ENCODE results near the gene SSH2.

Gene SSH2

DNA sequence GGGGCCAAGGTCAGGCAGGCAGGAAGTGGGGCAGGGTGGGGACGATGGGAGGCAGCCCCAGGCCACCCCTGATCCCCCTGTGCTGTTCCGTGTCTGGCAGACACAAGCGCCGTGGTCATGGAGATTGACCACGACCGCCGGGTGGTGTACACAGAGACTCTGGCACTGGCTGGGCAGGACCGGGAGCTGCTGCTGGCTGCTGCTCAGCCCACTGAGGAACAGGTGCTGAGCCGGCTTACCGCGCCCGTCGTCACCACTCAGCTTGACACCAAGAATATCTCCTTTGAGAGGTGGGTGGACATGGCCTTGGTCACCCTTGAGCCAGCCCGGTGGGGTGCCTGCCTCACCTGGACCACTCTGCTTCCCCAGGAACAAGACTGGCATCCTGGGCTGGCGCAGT, 321.0 kb downstream of the SSH2 start:
- Histone ChIP-seq H3K4me3 (ENCODE audit: low read length in 2 of 2) (no peak overlapping the region), H4K8ac (ENCODE audit: low read depth, low read length) (no peak overlapping the region), H3K27me3 (ENCODE audit: control insufficient read depth in 3 of 3, insufficient read depth in 3 of 3, low read depth in 1 of 3, low read length in 3 of 3) (peaks cover 0 to 1% (median 0%) of the 10 kb centered on the region in 3 experiments), H3K4me1 (ENCODE audit: control insufficient read depth in 2 of 2, insufficient read depth in 1 of 2, low read depth in 1 of 2, low read length in 2 of 2) (peaks cover 0 to 5% of the 10 kb centered on the region in 2 donors), H3K79me1 (ENCODE audit: low read depth, low read length) (peaks cover 4% of the 10 kb centered on the region), H2BK5ac (ENCODE audit: low read length) (peak overlapping the region; percentile 16), H2BK120ac (ENCODE audit: low read depth, low read length) (no peak overlapping the region), H2BK12ac (ENCODE audit: low read length) (no peak overlapping the region), H3K9ac (ENCODE audit: low read depth, low read length, poor library complexity) (no peak overlapping the region), H3K36me3 (replicated peaks in 1 of 2; ENCODE audit: control insufficient read depth in 2 of 2, insufficient read depth in 2 of 2, low read length in 2 of 2) (peaks cover 6 to 47% of the 10 kb centered on the region in 2 donors), H3K14ac (ENCODE audit: low read length) (no peak overlapping the region), H3K23ac (ENCODE audit: low read depth, low read length, poor library complexity) (peak overlapping the region; percentile 4), H4K91ac (ENCODE audit: low read depth, low read length, poor library complexity) (no peak overlapping the region), H3K9me3 (replicated peaks in 1 of 2; ENCODE audit: control insufficient read depth in 2 of 2, insufficient read depth in 1 of 2, low read depth in 1 of 2, low read length in 2 of 2) (peaks cover 0 to 3% of the 10 kb centered on the region in 2 donors), H3K4me2 (ENCODE audit: insufficient read depth, low read length, poor library complexity, severe bottlenecking) (no peak overlapping the region), H2BK15ac (ENCODE audit: low read length) (no peak overlapping the region), H3K27ac (replicated peaks; ENCODE audit: low read length) (no peak overlapping the region), H3K4ac (ENCODE audit: low read length) (no peak overlapping the region), H2AK5ac (ENCODE audit: low read depth, low read length) (no peak overlapping the region), H3K18ac (ENCODE audit: low read length) (no peak overlapping the region), H2AFZ (ENCODE audit: low read length) (no peak overlapping the region)
- no CpG with 5 or more reads among the region's 15 CpGs for WGBS, 2 donors (ENCODE audit: extremely low coverage in 2 of 2, insufficient read length in 2 of 2, insufficient replicate concordance in 1 of 2)
- no peak for DNase-seq (ENCODE audit: low spot score)

DNA sequence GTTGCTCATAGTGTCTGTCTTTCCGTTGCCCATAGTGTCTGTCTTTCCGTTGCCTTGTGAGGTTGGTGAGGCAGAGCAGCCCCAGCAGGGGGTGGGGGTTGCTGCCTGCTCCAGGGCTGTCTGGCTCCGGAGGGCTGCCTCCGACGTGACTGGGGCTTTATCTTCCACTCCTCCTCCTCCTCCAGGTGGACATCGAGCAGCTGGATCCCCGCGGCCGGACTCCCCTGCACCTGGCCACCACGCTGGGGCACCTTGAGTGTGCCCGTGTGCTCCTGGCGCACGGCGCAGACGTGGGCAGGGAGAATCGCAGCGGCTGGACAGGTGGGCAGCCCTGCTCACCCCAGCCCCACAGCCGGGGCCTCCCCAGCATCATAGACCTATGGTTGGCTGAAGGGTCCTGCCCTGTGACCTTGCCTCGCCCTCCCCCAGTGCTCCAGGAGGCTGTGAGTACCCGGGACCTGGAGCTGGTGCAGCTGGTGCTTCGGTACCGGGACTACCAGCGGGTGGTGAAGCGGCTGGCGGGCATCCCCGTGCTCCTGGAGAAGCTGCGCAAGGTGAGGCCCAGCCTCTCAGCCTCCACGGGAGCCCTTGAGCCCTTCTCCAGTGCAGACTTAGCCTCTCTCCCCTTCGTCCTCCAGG, 322.4 kb downstream of the SSH2 start:
- no peaks in the 10 kb centered on the region for H3K4me1 ChIP-seq (ENCODE audit: control insufficient read depth in 2 of 2, insufficient read depth in 1 of 2, low read depth in 1 of 2, low read length in 2 of 2)
- DNase-seq (ENCODE audit: low spot score), result no peak

DNA sequence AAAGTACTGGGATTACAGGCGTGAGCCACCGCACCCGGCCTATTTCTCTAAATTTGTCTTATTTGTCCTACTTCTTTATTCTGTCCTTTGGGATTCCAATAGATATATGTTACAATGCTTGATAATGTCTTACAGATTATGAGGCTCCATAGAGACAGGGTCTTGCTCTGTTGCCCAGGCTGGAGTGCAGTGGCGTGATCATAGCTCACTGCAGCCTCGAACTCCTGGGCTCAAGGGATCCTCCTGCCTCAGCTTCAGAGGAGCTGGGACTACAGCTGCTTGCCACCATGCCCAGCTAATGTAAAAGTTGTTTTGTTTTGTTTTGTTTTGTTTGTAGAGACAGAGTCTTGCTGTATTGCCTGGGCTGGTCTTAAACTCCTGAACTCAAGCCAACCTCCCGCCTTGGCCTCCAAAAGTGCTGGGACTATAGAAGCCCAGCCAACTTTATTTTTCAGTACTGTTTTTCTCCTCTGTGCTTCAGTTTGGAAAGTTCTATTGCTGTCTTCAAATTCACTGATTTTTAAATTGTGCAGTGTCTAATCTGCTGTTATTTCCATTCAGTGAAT, 326.8 kb downstream of the SSH2 start:
- Histone ChIP-seq H3K4me1 (ENCODE audit: control insufficient read depth in 2 of 2, insufficient read depth in 1 of 2, low read depth in 1 of 2, low read length in 2 of 2) (peaks cover 0 to 9% of the 10 kb centered on the region in 2 donors), H2AFZ (ENCODE audit: low read length) (no peak overlapping the region), H3K4me3 (ENCODE audit: low read length in 2 of 2) (no peak overlapping the region), H4K8ac (ENCODE audit: low read depth, low read length) (no peak overlapping the region), H3K23ac (ENCODE audit: low read depth, low read length, poor library complexity) (no peak overlapping the region), H3K27ac (replicated peaks; ENCODE audit: low read length) (no peak overlapping the region), H3K9ac (ENCODE audit: low read depth, low read length, poor library complexity) (no peak overlapping the region), H3K14ac (ENCODE audit: low read length) (no peak overlapping the region), H2AK5ac (ENCODE audit: low read depth, low read length) (no peak overlapping the region), H2BK5ac (ENCODE audit: low read length) (no peak overlapping the region), H2BK15ac (ENCODE audit: low read length) (no peak overlapping the region), H2BK120ac (ENCODE audit: low read depth, low read length) (no peak overlapping the region), H3K36me3 (replicated peaks in 1 of 2; ENCODE audit: control insufficient read depth in 2 of 2, insufficient read depth in 2 of 2, low read length in 2 of 2) (peaks cover 0 to 4% of the 10 kb centered on the region in 2 donors), H3K79me1 (ENCODE audit: low read depth, low read length) (peaks cover 3% of the 10 kb centered on the region), H3K4me2 (ENCODE audit: insufficient read depth, low read length, poor library complexity, severe bottlenecking) (no peak overlapping the region), H3K18ac (ENCODE audit: low read length) (no peak overlapping the region), H4K91ac (ENCODE audit: low read depth, low read length, poor library complexity) (no peak overlapping the region), H3K27me3 (ENCODE audit: control insufficient read depth in 3 of 3, insufficient read depth in 3 of 3, low read depth in 1 of 3, low read length in 3 of 3) (peaks cover 0 to 1% (median 0%) of the 10 kb centered on the region in 3 experiments), H3K9me3 (replicated peaks in 1 of 2; ENCODE audit: control insufficient read depth in 2 of 2, insufficient read depth in 1 of 2, low read depth in 1 of 2, low read length in 2 of 2) (no peaks in the 10 kb centered on the region), H2BK12ac (ENCODE audit: low read length) (no peak overlapping the region), H3K4ac (ENCODE audit: low read length) (no peak overlapping the region)
- WGBS, 2 donors (ENCODE audit: extremely low coverage in 2 of 2, insufficient read length in 2 of 2, insufficient replicate concordance in 1 of 2), result no CpG with 5 or more reads among the region's 6 CpGs
- no peak for DNase-seq (ENCODE audit: low spot score)

More for the DNA sequence above, 322.4 kb downstream of the SSH2 start:
- WGBS, 2 donors (ENCODE audit: extremely low coverage in 2 of 2, insufficient read length in 2 of 2, insufficient replicate concordance in 1 of 2), result no CpG with 5 or more reads among the region's 29 CpGs
- peak overlapping the region; percentile 83 for H2AK5ac ChIP-seq (ENCODE audit: low read depth, low read length)
- no peak overlapping the region for H4K8ac ChIP-seq (ENCODE audit: low read depth, low read length)
- H3K79me1 ChIP-seq (ENCODE audit: low read depth, low read length), result peaks cover 4% of the 10 kb centered on the region
- no peak overlapping the region for H3K23ac ChIP-seq (ENCODE audit: low read depth, low read length, poor library complexity)
- no peak overlapping the region for H3K27ac ChIP-seq (replicated peaks; ENCODE audit: low read length)
- peaks cover 0 to 1% (median 0%) of the 10 kb centered on the region in 3 experiments for H3K27me3 ChIP-seq (ENCODE audit: control insufficient read depth in 3 of 3, insufficient read depth in 3 of 3, low read depth in 1 of 3, low read length in 3 of 3)
- peak overlapping the region; percentile 49 for H2BK15ac ChIP-seq (ENCODE audit: low read length)
- peaks cover 0 to 1% of the 10 kb centered on the region in 2 donors for H3K9me3 ChIP-seq (replicated peaks in 1 of 2; ENCODE audit: control insufficient read depth in 2 of 2, insufficient read depth in 1 of 2, low read depth in 1 of 2, low read length in 2 of 2)
- peaks cover 3 to 43% of the 10 kb centered on the region in 2 donors for H3K36me3 ChIP-seq (replicated peaks in 1 of 2; ENCODE audit: control insufficient read depth in 2 of 2, insufficient read depth in 2 of 2, low read length in 2 of 2)
- no peak overlapping the region for H3K4ac ChIP-seq (ENCODE audit: low read length)
- H4K91ac ChIP-seq (ENCODE audit: low read depth, low read length, poor library complexity), result no peak overlapping the region
- H2BK5ac ChIP-seq (ENCODE audit: low read length), result peak overlapping the region; percentile 53
- no peak overlapping the region for H2BK12ac ChIP-seq (ENCODE audit: low read length)
- peak overlapping the region; percentile 17 for H3K14ac ChIP-seq (ENCODE audit: low read length)
- no peak overlapping the region for H3K9ac ChIP-seq (ENCODE audit: low read depth, low read length, poor library complexity)
- no peak overlapping the region for H2BK120ac ChIP-seq (ENCODE audit: low read depth, low read length)
- no peak overlapping the region for H3K4me2 ChIP-seq (ENCODE audit: insufficient read depth, low read length, poor library complexity, severe bottlenecking)
- H3K18ac ChIP-seq (ENCODE audit: low read length), result peak overlapping the region; percentile 17
- H2AFZ ChIP-seq (ENCODE audit: low read length), result no peak overlapping the region
- H3K4me3 ChIP-seq (ENCODE audit: low read length in 2 of 2), result no peak overlapping the region

DNA sequence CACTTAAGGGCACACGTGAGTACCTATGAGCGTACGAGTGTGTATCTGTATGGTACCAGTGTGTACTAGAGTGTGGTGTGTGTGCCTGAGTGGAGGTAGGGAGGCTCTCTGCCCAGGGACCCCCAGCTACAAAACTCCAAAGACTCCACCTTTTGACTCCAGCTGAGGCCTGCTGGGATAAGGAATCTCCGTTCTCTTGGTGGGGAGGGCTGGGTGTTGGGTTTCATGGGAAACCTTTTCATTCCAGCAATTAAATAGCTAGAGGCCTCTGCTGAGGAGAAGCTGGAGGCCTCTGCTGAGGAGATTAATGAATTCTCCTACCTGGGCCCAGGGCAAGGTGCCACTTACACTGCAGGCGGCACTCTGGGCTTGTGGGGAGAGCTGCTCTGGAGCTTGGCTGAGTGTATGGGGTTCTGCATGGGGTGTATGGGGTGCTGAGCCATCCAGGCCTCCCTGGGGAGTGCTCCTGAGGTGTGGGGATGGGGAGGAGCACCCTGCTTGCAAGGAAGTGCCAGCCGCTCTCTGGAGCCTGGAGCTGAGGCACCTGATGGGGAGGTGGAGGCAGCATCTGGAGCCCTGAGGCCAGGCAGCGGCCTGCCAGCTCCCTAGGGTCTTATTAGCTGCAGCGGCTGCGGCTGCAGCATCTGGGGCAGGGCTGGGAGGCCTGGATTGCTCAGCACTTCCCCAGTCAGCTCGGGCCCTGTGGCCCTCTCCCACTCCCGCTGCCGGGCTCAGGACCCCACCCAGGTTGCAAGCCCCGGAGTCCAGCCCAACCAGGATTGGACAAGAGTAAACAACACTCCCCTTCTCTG, 332.5 kb downstream of the SSH2 start:
- peak overlapping the region; percentile 77 for H4K91ac ChIP-seq (ENCODE audit: low read depth, low read length, poor library complexity)
- no peak overlapping the region for H3K4ac ChIP-seq (ENCODE audit: low read length)
- peak overlapping the region; percentile 96 for H3K18ac ChIP-seq (ENCODE audit: low read length)
- DNase-seq (ENCODE audit: low spot score), result no peak
- peak overlapping the region; percentile 98 for H2BK12ac ChIP-seq (ENCODE audit: low read length)
- peak overlapping the region; percentile 58 for H2AK5ac ChIP-seq (ENCODE audit: low read depth, low read length)
- peak overlapping the region; percentile 75 for H3K27ac ChIP-seq (replicated peaks; ENCODE audit: low read length)
- H3K4me3 ChIP-seq (ENCODE audit: low read length in 2 of 2), result no peak overlapping the region
- no peaks in the 10 kb centered on the region for H3K36me3 ChIP-seq (replicated peaks in 1 of 2; ENCODE audit: control insufficient read depth in 2 of 2, insufficient read depth in 2 of 2, low read length in 2 of 2)
- H3K27me3 ChIP-seq (ENCODE audit: control insufficient read depth in 3 of 3, insufficient read depth in 3 of 3, low read depth in 1 of 3, low read length in 3 of 3), result no peaks in the 10 kb centered on the region
- H3K23ac ChIP-seq (ENCODE audit: low read depth, low read length, poor library complexity), result no peak overlapping the region
- no peak overlapping the region for H2AFZ ChIP-seq (ENCODE audit: low read length)
- H3K4me1 ChIP-seq (ENCODE audit: control insufficient read depth in 2 of 2, insufficient read depth in 1 of 2, low read depth in 1 of 2, low read length in 2 of 2), result peaks cover 29 to 36% of the 10 kb centered on the region in 2 donors
- H3K9ac ChIP-seq (ENCODE audit: low read depth, low read length, poor library complexity), result no peak overlapping the region
- no CpG with 5 or more reads among the region's 13 CpGs for WGBS, 2 donors (ENCODE audit: extremely low coverage in 2 of 2, insufficient read length in 2 of 2, insufficient replicate concordance in 1 of 2)
- H2BK5ac ChIP-seq (ENCODE audit: low read length), result peak overlapping the region; percentile 83
- no peaks in the 10 kb centered on the region for H3K9me3 ChIP-seq (replicated peaks in 1 of 2; ENCODE audit: control insufficient read depth in 2 of 2, insufficient read depth in 1 of 2, low read depth in 1 of 2, low read length in 2 of 2)
- H3K14ac ChIP-seq (ENCODE audit: low read length), result peak overlapping the region; percentile 58
- no peak overlapping the region for H2BK120ac ChIP-seq (ENCODE audit: low read depth, low read length)
- peak overlapping the region; percentile 14 for H3K4me2 ChIP-seq (ENCODE audit: insufficient read depth, low read length, poor library complexity, severe bottlenecking)
- H2BK15ac ChIP-seq (ENCODE audit: low read length), result peak overlapping the region; percentile 91
- H3K79me1 ChIP-seq (ENCODE audit: low read depth, low read length), result peaks cover 11% of the 10 kb centered on the region
- no peak overlapping the region for H4K8ac ChIP-seq (ENCODE audit: low read depth, low read length)
